Esophagus muscularis mucosa (tissue), 4 donors: ENCODE data around the gene LRRC47. TPM values are rescaled to one million over a fixed set of nuclear protein-coding genes. Genes with fewer than 3 reads are reported as not detected.

Experiments used
- DNase-seq: peaks from one replicate; pipeline ENCODE4 v3.0.0-alpha.2; 2017; ENCODE audit errors: extremely low spot score
- H3K27ac ChIP-seq, 4 donors: fragments of 200-600 bp; sonication (generic); replicated peaks in 1 of 4; 1 replicate in 3 of 4; 2 replicates in 1 of 4; pipeline ENCODE4 v1.5.1; 2016 to 2019; ENCODE audit warnings: mild to moderate bottlenecking in 1 of 4
- H3K27me3 ChIP-seq, 4 donors: fragments of 200-600 bp; sonication (generic); one replicate each; pipeline versions ENCODE4 v1.5.1 to v1.6.0; 2016 to 2019
- H3K36me3 ChIP-seq, 4 donors: fragments of 200-600 bp; sonication (generic); one replicate each; pipeline ENCODE4 v1.5.1; 2016 to 2019
- H3K4me1 ChIP-seq, 4 donors: fragments of 200-600 bp; sonication (generic); one replicate each; pipeline ENCODE4 v1.5.1; 2016 to 2019
- H3K4me3 ChIP-seq, 4 donors: fragments of 200-600 bp; sonication (generic); 1 replicate in 2 of 4; 2 replicates in 2 of 4; pipeline ENCODE4 v1.5.1; 2016 to 2019; ENCODE audit warnings: mild to moderate bottlenecking in 4 of 4, moderate library complexity in 1 of 4
- H3K9me3 ChIP-seq, 4 donors: fragments of 200-600 bp; sonication (generic); 1 replicate in 3 of 4; 2 replicates in 1 of 4; pipeline ENCODE4 v1.5.1; 2016 to 2019
- EP300 ChIP-seq: sonication (generic); formaldehyde crosslinking; IDR thresholded peaks from one replicate; pipeline ENCODE4 v1.6.1; 2017; ENCODE audit warnings: antibody characterized with exemption
- POLR2A ChIP-seq: fragments of 450-650 bp; IDR thresholded peaks from one replicate; pipeline ENCODE4 v1.6.1; 2017; ENCODE audit warnings: antibody characterized with exemption, moderate library complexity, mild to moderate bottlenecking, low read depth
- POLR2AphosphoS5 ChIP-seq, 2 donors: sonication (generic); formaldehyde crosslinking; IDR thresholded peaks; one replicate each; pipeline ENCODE4 v1.6.1; 2017; ENCODE audit warnings: antibody characterized with exemption in 2 of 2
- WGBS: methylation state at CpG from one replicate; pipeline ENCODE4 v1.1.5; 2018; 5-methylcytosine and 5-hydroxymethylcytosine counted together
- intact Hi-C: fragments of 100-400 bp; cut with DNase I; formaldehyde crosslinking; loops from one replicate; pipeline ENCODE4 v1.15.1; 2023
- small RNA-seq, 3 donors: library from RNA; depleted of rRNA; stranded (forward); fragments of <200 nt; gene quantifications; one replicate each; pipeline ENCODE3, GENCODE V24; 2016
- total RNA-seq, 4 donors: library from RNA; depleted of rRNA; stranded (reverse); fragments of >200 nt; gene quantifications; one replicate each; pipeline versions ENCODE4 v1.1.0 to v1.2.1, GENCODE V29; 2016
- TF ChIP-seq, protein P1 (sequence below), 3 experiments: fragments of 200-600 bp in 2 of 3; fragments of 450-650 bp in 1 of 3; sonication (generic) in 2 of 3; IDR thresholded peaks; one replicate each; pipeline ENCODE4 v1.5.1; 2017 to 2019; ENCODE audit warnings: antibody characterized with exemption in 3 of 3, mild to moderate bottlenecking in 2 of 3, moderate library complexity in 1 of 3

LRRC47 gene
- total RNA-seq, 4 donors from 2014 or later, result 34.1 to 51.6 (median 44.1) TPM

DNA sequence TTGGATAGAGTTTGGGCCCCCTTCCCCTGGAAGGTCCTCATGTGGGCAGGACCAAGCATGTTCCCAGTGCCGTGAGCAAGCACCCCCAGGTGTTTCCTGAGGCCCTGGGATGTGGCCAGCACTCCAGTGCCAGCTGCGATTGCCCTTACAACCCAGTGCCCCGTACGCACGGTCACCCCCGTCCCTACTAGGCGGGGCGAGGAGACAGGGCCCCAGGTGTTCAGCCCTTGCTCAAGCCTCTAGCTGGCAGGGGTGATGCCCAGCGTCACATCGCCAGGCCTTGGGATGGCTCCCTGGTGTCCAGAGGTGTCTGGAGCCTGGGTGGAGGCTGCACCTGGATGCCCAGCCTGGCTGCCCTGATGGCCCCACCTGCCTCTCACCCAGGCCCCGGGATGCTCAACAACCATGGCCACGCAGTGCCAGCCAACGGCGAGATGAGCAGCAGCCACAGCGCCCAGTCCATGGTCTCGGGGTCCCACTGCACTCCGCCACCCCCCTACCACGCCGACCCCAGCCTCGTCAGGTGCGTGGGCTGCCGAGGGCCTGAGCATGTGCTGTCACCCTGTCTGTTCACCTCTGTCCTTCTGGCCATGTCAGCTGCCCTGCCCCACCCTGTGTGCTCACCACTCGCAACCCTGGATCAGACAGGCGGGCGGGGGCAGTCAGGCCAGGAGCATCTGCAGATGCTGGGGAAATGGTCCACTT lies 65.6 kb downstream of the LRRC47 start:
- no peak for DNase-seq
- 82% methylated on average over 19 of the region's 25 CpGs for WGBS

DNA sequence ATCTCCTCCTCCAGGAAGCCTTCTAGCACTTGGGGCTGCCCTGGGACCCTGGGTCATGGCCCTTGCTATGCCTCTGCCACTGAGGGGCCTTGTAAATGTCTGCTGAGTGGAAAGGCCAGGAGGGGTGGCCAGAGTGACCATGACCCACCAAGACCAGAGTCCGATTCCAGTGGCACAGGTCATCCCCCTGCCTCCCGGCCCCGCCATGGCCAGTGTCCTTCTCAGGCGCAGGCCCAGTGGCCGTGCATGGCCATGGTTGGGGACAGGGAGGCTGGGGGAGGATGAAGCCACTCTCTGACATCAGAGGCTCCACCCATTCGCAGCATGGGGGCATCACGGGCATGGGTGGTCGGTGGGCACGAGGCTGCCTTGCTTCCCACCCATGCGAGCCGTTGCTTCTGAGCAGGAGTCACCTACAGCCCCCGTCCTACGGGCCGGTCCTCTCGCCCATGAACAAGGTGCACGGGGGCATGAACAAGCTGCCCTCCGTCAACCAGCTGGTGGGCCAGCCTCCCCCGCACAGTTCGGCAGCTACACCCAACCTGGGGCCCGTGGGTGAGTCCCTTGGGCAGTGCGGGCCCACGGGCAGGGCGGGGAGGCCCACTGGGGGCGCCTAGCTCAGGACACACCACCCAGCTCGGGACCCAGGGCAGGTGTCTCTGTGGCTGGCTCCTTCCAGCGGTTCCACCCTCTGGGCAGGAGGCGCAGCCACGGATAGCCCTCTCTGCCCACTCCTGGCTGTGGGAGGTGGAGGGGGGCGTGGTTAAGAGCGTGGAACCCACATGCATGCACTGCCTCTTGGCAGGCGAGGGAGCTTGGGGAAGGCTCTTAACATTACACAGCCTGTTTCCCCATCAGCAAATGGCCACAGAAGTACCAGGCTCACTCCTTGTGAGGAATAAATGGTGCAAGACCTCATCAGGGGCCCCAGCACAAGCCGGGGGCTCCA lies 66.4 kb downstream of the LRRC47 start:
- no peaks in the 10 kb centered on the region for H3K9me3 ChIP-seq
- H3K4me3 ChIP-seq, result no peak overlapping the region
- no peak for DNase-seq
- WGBS, result 77% methylated on average over 14 of the region's 32 CpGs
- no peak for TF ChIP-seq POLR2AphosphoS5 (IDR thresholded peaks at IDR 0.05)
- TF ChIP-seq, protein P1, sequence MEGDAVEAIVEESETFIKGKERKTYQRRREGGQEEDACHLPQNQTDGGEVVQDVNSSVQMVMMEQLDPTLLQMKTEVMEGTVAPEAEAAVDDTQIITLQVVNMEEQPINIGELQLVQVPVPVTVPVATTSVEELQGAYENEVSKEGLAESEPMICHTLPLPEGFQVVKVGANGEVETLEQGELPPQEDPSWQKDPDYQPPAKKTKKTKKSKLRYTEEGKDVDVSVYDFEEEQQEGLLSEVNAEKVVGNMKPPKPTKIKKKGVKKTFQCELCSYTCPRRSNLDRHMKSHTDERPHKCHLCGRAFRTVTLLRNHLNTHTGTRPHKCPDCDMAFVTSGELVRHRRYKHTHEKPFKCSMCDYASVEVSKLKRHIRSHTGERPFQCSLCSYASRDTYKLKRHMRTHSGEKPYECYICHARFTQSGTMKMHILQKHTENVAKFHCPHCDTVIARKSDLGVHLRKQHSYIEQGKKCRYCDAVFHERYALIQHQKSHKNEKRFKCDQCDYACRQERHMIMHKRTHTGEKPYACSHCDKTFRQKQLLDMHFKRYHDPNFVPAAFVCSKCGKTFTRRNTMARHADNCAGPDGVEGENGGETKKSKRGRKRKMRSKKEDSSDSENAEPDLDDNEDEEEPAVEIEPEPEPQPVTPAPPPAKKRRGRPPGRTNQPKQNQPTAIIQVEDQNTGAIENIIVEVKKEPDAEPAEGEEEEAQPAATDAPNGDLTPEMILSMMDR (IDR thresholded peaks at IDR 0.05), result no peak
- no peak for TF ChIP-seq POLR2A
- no peak for TF ChIP-seq EP300
- peaks cover 0 to 13% (median 5%) of the 10 kb centered on the region in 4 donors for H3K4me1 ChIP-seq
- no peak overlapping the region for H3K27ac ChIP-seq
- intact Hi-C loops, result no loop called here
- H3K27me3 ChIP-seq, result peaks cover 0 to 88% (median 8%) of the 10 kb centered on the region in 4 donors
- H3K36me3 ChIP-seq, result peaks cover 0 to 8% (median 2%) of the 10 kb centered on the region in 4 donors

More for the DNA sequence above, 65.6 kb downstream of the LRRC47 start:
- Histone ChIP-seq H3K27ac (no peak overlapping the region), H3K4me1 (peaks cover 0 to 13% (median 5%) of the 10 kb centered on the region in 4 donors), H3K9me3 (no peaks in the 10 kb centered on the region), H3K36me3 (peaks cover 0 to 16% (median 10%) of the 10 kb centered on the region in 4 donors), H3K27me3 (peaks cover 0 to 80% (median 8%) of the 10 kb centered on the region in 4 donors), H3K4me3 (no peak overlapping the region)
- intact Hi-C loops, result no loop called here
- TF ChIP-seq POLR2A (no peak), POLR2AphosphoS5 (IDR thresholded peaks at IDR 0.05) (no peak), EP300 (no peak)
- TF ChIP-seq, protein P1 (IDR thresholded peaks at IDR 0.05), result no peak

Small RNAs within 50 kb of the gene (small RNA-seq; reads per million reads assigned to genes)
- 0 reads per million in 3 donors for gene RF02197
- 0 reads per million in 3 donors for gene RN7SL574P

Other genes with a start within 250 kb of the LRRC47 start
- gene MEGF6, start 185.0 kb downstream of the LRRC47 start, total RNA-seq, result 10 to 100 TPM in 3 of 4 donors, 1 to 10 TPM in 1; 9.3 to 18.1 (median 12.7) TPM
- gene TPRG1L, start 171.5 kb downstream of the LRRC47 start, total RNA-seq, result 10 to 100 TPM; 36.8 to 55.3 (median 50.3) TPM
- gene WRAP73, start 146.4 kb downstream of the LRRC47 start, total RNA-seq, result 10 to 100 TPM; 12.9 to 25.9 (median 15.7) TPM
- gene TP73, start 144.0 kb downstream of the LRRC47 start, total RNA-seq, result not detected
- gene CCDC27, start 44.0 kb downstream of the LRRC47 start, total RNA-seq, result not detected
- gene SMIM1, start 23.7 kb downstream of the LRRC47 start, total RNA-seq, result 10 to 100 TPM; 10.5 to 16.3 (median 13.3) TPM
- 10 to 100 TPM; 42.7 to 84.2 (median 69.8) TPM for gene CEP104, start 60.7 kb upstream of the LRRC47 start, total RNA-seq
- gene DFFB, start 61.0 kb upstream of the LRRC47 start, total RNA-seq, result 10 to 100 TPM in 1 of 4 donors, 1 to 10 TPM in 3; 5.0 to 13.4 (median 5.2) TPM
- gene C1orf174, start 103.8 kb upstream of the LRRC47 start, total RNA-seq, result 10 to 100 TPM; 25.0 to 35.1 (median 27.6) TPM